Measurements from ENCODE around the gene UPB1. TPM values are rescaled to one million over a fixed set of nuclear protein-coding genes. Genes with fewer than 3 reads are reported as not detected.

UPB1 gene
- total and polyA plus RNA-seq, 2 experiments from 2014 or later: 0.13 TPM; not detected in 1

DNA sequence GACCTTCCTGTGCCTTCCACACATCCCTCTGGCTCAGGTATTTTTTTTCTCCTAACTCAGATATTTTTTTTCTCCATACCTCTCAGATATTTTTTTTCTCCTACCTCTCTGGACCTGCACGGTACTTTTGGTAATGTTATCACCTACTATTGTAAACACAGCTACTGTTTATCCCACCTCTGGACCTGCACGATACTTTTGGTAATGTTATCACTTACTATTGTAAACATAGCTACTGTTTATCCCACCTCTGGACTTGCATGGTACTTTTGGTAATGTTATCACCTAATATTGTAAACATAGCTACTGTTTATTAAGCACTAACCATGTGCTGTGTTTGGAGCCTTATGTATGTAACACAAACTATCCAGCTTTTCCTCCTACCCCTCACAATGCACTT, 12.1 kb upstream of the UPB1 start:
- H3K79me2 ChIP-seq (replicated peaks; ENCODE audit: insufficient read depth): no peaks in the 10 kb centered on the region
- Mint-ChIP-seq H3K4me1 (peaks cover 10% of the 10 kb centered on the region; the same call in 2 of the 3 replicates), H3K4me3 (no peak overlapping the region), H3K36me3 (ENCODE audit: low read depth) (no peaks in the 10 kb centered on the region), H3K27ac (no peak overlapping the region), H3K27me3 (ENCODE audit: insufficient read depth, low read depth, poor library complexity) (no peaks in the 10 kb centered on the region), H3K9me3 (no peaks in the 10 kb centered on the region; the same call in 2 of the 3 replicates)
- ATAC-seq: no peak
- H2AFZ ChIP-seq: peak overlapping the region; percentile 8; the same call in 1 of the 2 replicates
- 0 out of 2 replicates have a peak, but pooled peaks cover 3% of the 10 kb centered on the region for H3K4me1 ChIP-seq (ENCODE audit: insufficient read depth)
- H3F3A ChIP-seq (replicated peaks; ENCODE audit: low read depth): no peaks in the 10 kb centered on the region
- H3K4me2 ChIP-seq: no peak overlapping the region
- no peaks in the 10 kb centered on the region for H4K20me1 ChIP-seq (replicated peaks; ENCODE audit: insufficient read depth)
- no peak overlapping the region for H3K27ac ChIP-seq (ENCODE audit: low read depth)
- H3K36me3 ChIP-seq (ENCODE audit: insufficient read depth): no peaks in the 10 kb centered on the region
- H3K9me2 ChIP-seq (ENCODE audit: insufficient read depth): no peaks in the 10 kb centered on the region
- DNase-seq (ENCODE audit: low spot score): no peak
- H3K27me3 ChIP-seq (ENCODE audit: insufficient read depth): no peaks in the 10 kb centered on the region
- TF ChIP-seq, protein P1, sequence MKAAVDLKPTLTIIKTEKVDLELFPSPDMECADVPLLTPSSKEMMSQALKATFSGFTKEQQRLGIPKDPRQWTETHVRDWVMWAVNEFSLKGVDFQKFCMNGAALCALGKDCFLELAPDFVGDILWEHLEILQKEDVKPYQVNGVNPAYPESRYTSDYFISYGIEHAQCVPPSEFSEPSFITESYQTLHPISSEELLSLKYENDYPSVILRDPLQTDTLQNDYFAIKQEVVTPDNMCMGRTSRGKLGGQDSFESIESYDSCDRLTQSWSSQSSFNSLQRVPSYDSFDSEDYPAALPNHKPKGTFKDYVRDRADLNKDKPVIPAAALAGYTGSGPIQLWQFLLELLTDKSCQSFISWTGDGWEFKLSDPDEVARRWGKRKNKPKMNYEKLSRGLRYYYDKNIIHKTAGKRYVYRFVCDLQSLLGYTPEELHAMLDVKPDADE (IDR thresholded peaks at IDR 0.05): no peak
- TF ChIP-seq JUNB (IDR thresholded peaks at IDR 0.05; ENCODE audit: unreplicated experiment) (no peak), EZH2 (IDR thresholded peaks at IDR 0.05; ENCODE audit: low read depth, unreplicated experiment) (no peak), STAT1 (IDR thresholded peaks at IDR 0.05; ENCODE audit: unreplicated experiment) (no peak), CREB1 (CRISPR knock-in tag; IDR thresholded peaks at IDR 0.05; ENCODE audit: low read depth) (no peak)
- no peak overlapping the region for H3K4me3 ChIP-seq

GRCh38 chr22:24483976-24484545, 11.1 kb upstream of the UPB1 start:
- peaks cover 10% of the 10 kb centered on the region; the same call in 2 of the 3 replicates for H3K4me1 Mint-ChIP-seq
- H3K36me3 Mint-ChIP-seq (ENCODE audit: low read depth): no peaks in the 10 kb centered on the region
- no peak overlapping the region for H3K27ac Mint-ChIP-seq
- Histone ChIP-seq H3K79me2 (replicated peaks; ENCODE audit: insufficient read depth) (no peaks in the 10 kb centered on the region), H3K9me2 (ENCODE audit: insufficient read depth) (no peaks in the 10 kb centered on the region; the same call in 1 of the 2 replicates), H3F3A (replicated peaks; ENCODE audit: low read depth) (no peaks in the 10 kb centered on the region), H3K4me2 (no peak overlapping the region), H3K27me3 (ENCODE audit: insufficient read depth) (no peaks in the 10 kb centered on the region), H3K4me3 (no peak overlapping the region), H3K27ac (ENCODE audit: low read depth) (no peak overlapping the region), H3K36me3 (ENCODE audit: insufficient read depth) (no peaks in the 10 kb centered on the region), H2AFZ (peak overlapping the region; percentile 23; the same call in 1 of the 2 replicates), H3K4me1 (ENCODE audit: insufficient read depth) (0 out of 2 replicates have a peak, but pooled peaks cover 3% of the 10 kb centered on the region), H4K20me1 (replicated peaks; ENCODE audit: insufficient read depth) (no peaks in the 10 kb centered on the region)
- no peak overlapping the region for H3K4me3 Mint-ChIP-seq
- DNase-seq (ENCODE audit: low spot score) (no peak), ATAC-seq (peak; percentile 32; the same call in 1 of the 3 replicates)
- TF ChIP-seq, protein P2, sequence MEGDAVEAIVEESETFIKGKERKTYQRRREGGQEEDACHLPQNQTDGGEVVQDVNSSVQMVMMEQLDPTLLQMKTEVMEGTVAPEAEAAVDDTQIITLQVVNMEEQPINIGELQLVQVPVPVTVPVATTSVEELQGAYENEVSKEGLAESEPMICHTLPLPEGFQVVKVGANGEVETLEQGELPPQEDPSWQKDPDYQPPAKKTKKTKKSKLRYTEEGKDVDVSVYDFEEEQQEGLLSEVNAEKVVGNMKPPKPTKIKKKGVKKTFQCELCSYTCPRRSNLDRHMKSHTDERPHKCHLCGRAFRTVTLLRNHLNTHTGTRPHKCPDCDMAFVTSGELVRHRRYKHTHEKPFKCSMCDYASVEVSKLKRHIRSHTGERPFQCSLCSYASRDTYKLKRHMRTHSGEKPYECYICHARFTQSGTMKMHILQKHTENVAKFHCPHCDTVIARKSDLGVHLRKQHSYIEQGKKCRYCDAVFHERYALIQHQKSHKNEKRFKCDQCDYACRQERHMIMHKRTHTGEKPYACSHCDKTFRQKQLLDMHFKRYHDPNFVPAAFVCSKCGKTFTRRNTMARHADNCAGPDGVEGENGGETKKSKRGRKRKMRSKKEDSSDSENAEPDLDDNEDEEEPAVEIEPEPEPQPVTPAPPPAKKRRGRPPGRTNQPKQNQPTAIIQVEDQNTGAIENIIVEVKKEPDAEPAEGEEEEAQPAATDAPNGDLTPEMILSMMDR (conservative IDR thresholded peaks at IDR 0.05; ENCODE audit: low read depth in 2 of 2): no peak
- TF ChIP-seq ZNF331 (CRISPR knock-in tag; IDR thresholded peaks at IDR 0.05; ENCODE audit: low read depth) (no peak), JUNB (IDR thresholded peaks at IDR 0.05; ENCODE audit: unreplicated experiment) (no peak), NANOG (IDR thresholded peaks at IDR 0.05; ENCODE audit: borderline replicate concordance) (no peak)
- H3K9me3 Mint-ChIP-seq: no peaks in the 10 kb centered on the region; the same call in 2 of the 3 replicates
- H3K27me3 Mint-ChIP-seq (ENCODE audit: insufficient read depth, low read depth, poor library complexity): no peaks in the 10 kb centered on the region
